NCI-H2196 treated with DMSO at 0.1 percent for 48 hours (cell line): ENCODE measurements around the gene UBAP2.

ENCODE experiments used
- DNase-seq: peaks from one replicate; lab custom pipeline; 2025; ENCODE audit not compliant: unreplicated experiment; lab: John Stamatoyannopoulos, UW

Gene UBAP2

GRCh38 chr9:34048727-34049629 lies at the start of gene UBAP2:
TSS of gene UBAP2 (minus strand) at chr9:34048887. CDS start at chr9:34017148, 31,739 bp downstream.
- DNase-seq = peak; percentile 92

- DNase-seq = no peak
Measured at GRCh38 chr9:34098307-34098706, 49.6 kb upstream of the UBAP2 start.

GRCh38 chr9:34097865-34098264 lies 49.2 kb upstream of the UBAP2 start:
- DNase-seq = no peak

GRCh38 chr9:34096751-34097150 lies 48.1 kb upstream of the UBAP2 start:
- DNase-seq = no peak

- DNase-seq = no peak
Measured at GRCh38 chr9:34093578-34093977, 44.9 kb upstream of the UBAP2 start.

GRCh38 chr9:34089311-34089710 lies 40.6 kb upstream of the UBAP2 start:
- DNase-seq = no peak

GRCh38 chr9:34087370-34087769 lies 38.7 kb upstream of the UBAP2 start:
- no peak for DNase-seq

- no peak for DNase-seq
Measured at GRCh38 chr9:34086864-34087263, 38.2 kb upstream of the UBAP2 start.

GRCh38 chr9:34085581-34086500 lies 37.2 kb upstream of the UBAP2 start:
- DNase-seq = no peak

- no peak for DNase-seq
Measured at GRCh38 chr9:34084562-34084961, 35.9 kb upstream of the UBAP2 start.

- DNase-seq = no peak
Measured at GRCh38 chr9:34079181-34079580, 30.5 kb upstream of the UBAP2 start.

- peak; percentile 60 for DNase-seq
Measured at GRCh38 chr9:34072868-34073590, 24.3 kb upstream of the UBAP2 start.

GRCh38 chr9:34072410-34072809 lies 23.7 kb upstream of the UBAP2 start:
- DNase-seq = peak; percentile 17

- DNase-seq = no peak
Measured at GRCh38 chr9:34070606-34071324, 22.1 kb upstream of the UBAP2 start.

GRCh38 chr9:34069831-34070230 lies 21.1 kb upstream of the UBAP2 start:
- DNase-seq = no peak

- DNase-seq = no peak
Measured at GRCh38 chr9:34065541-34065940, 16.9 kb upstream of the UBAP2 start.

GRCh38 chr9:34059954-34060353 lies 11.3 kb upstream of the UBAP2 start:
- DNase-seq = no peak

GRCh38 chr9:34059281-34059680 lies 10.6 kb upstream of the UBAP2 start:
- no peak for DNase-seq

- no peak for DNase-seq
Measured at GRCh38 chr9:34049630-34050384, 1.1 kb upstream of the UBAP2 start.
